ENCODE data around the gene SOS1.
"Not testable (repeated sequence)": the region's sequence is repeated elsewhere in the genome, so short reads cannot be mapped to it uniquely, and the experiment has no call there.

The SOS1 gene

GRCh38 chr2:39138187-39138836 lies 17.5 kb upstream of the SOS1 start:
- DNase-seq, result not testable (repeated sequence)

- DNase-seq, result no peak
Observed at GRCh38 chr2:39136799-39137198, 15.9 kb upstream of the SOS1 start.

GRCh38 chr2:39135690-39136259 lies 14.9 kb upstream of the SOS1 start:
- DNase-seq, result no peak

GRCh38 chr2:39133215-39133851 lies 12.5 kb upstream of the SOS1 start:
- DNase-seq, result no peak

- peak; percentile 65 for DNase-seq
Observed at GRCh38 chr2:39128919-39129391, 8.1 kb upstream of the SOS1 start.

- peak; percentile 45 for DNase-seq
Observed at GRCh38 chr2:39127973-39128372, 7.1 kb upstream of the SOS1 start.

- DNase-seq, result no peak
Observed at GRCh38 chr2:39124746-39125057, 3.9 kb upstream of the SOS1 start.

GRCh38 chr2:39124000-39124745 lies 3.3 kb upstream of the SOS1 start:
- peak; percentile 96 for DNase-seq

- DNase-seq, result no peak
Observed at GRCh38 chr2:39123436-39123999, 2.7 kb upstream of the SOS1 start.

GRCh38 chr2:39121523-39122063 lies 742 bp upstream of the SOS1 start:
- DNase-seq, result no peak

- no peak for DNase-seq
Observed at GRCh38 chr2:39120521-39120770, 405 bp downstream of the SOS1 start.

GRCh38 chr2:39119732-39120520 lies 925 bp downstream of the SOS1 start:
- peak; percentile 64 for DNase-seq

GRCh38 chr2:39118786-39119499 lies 1.9 kb downstream of the SOS1 start:
- no peak for DNase-seq

- no peak for DNase-seq
Observed at GRCh38 chr2:39115556-39115955, 5.3 kb downstream of the SOS1 start.

GRCh38 chr2:39114771-39115170 lies 6.1 kb downstream of the SOS1 start:
- DNase-seq, result no peak

GRCh38 chr2:39109537-39109936 lies 11.3 kb downstream of the SOS1 start:
- no peak for DNase-seq

GRCh38 chr2:39108377-39108776 lies 12.5 kb downstream of the SOS1 start:
- no peak for DNase-seq

- DNase-seq, result no peak
Observed at GRCh38 chr2:39107724-39108273, 13.1 kb downstream of the SOS1 start.

- no peak for DNase-seq
Observed at GRCh38 chr2:39107156-39107555, 13.7 kb downstream of the SOS1 start.

- no peak for DNase-seq
Observed at GRCh38 chr2:39099870-39100728, 20.8 kb downstream of the SOS1 start.

All from CD4-positive, alpha-beta T cell treated with Interleukin-15 for 1 hour (primary cell).